Erythroblast (primary cell): ENCODE results near the gene SMIM28.

ENCODE experiments used
- GATA1 ChIP-seq: IDR thresholded peaks from 2 replicates; pipeline ENCODE4 v1.6.1; 2011; ENCODE audit warnings: low read depth, mild to moderate bottlenecking, control low read depth, low read length, moderate library complexity
- POLR2A ChIP-seq: IDR thresholded peaks from 2 replicates; pipeline ENCODE4 v1.6.1; 2011; ENCODE audit warnings: mild to moderate bottlenecking, low read length

- TF ChIP-seq POLR2A = no peak
- no peak for TF ChIP-seq GATA1
Observed at GRCh38 chr6:138372711-138373463, 4.8 kb upstream of the SMIM28 start.
